GM12878 (cell line): ENCODE measurements around the gene ZSWIM6. TPM values are rescaled to one million over a fixed set of nuclear protein-coding genes. Genes with fewer than 3 reads are reported as not detected.

Experiments
- ATF2 ChIP-seq: IDR thresholded peaks from 2 replicates; pipeline ENCODE4 v1.6.1; 2012; ENCODE audit warnings: low read length, inconsistent platforms
- BMI1 ChIP-seq: fragments of 450-650 bp; IDR thresholded peaks from 2 replicates; pipeline ENCODE4 v1.6.1; 2016; ENCODE audit warnings: mild to moderate bottlenecking, moderate library complexity, borderline replicate concordance
- CBX5 ChIP-seq: sonication (generic); IDR thresholded peaks from 2 replicates; pipeline ENCODE4 v1.6.1; 2016; ENCODE audit warnings: low read depth, moderate library complexity, mild to moderate bottlenecking, inconsistent platforms
- CHD2 ChIP-seq: IDR thresholded peaks from 2 replicates; pipeline ENCODE4 v1.6.1; 2011; ENCODE audit warnings: low read depth, low read length, improper control_type of control experiment, borderline replicate concordance
- EED ChIP-seq: sonication (generic); IDR thresholded peaks from 2 replicates; pipeline ENCODE4 v1.6.1; 2016; ENCODE audit warnings: antibody characterized with exemption, low read depth
- ESRRA ChIP-seq: IDR thresholded peaks from 2 replicates; pipeline ENCODE4 v1.6.1; 2012; ENCODE audit warnings: mild to moderate bottlenecking, low read length, improper control_type of control experiment
- EZH2 ChIP-seq: IDR thresholded peaks from 2 replicates; pipeline ENCODE4 v1.6.1; 2012; ENCODE audit warnings: low read depth, mild to moderate bottlenecking, control low read depth, inconsistent platforms, low read length, borderline replicate concordance; ENCODE audit not compliant: control insufficient read depth
- FOS ChIP-seq: IDR thresholded peaks from 3 replicates; pipeline ENCODE4 v1.6.1; 2011; ENCODE audit warnings: borderline replicate concordance; ENCODE audit not compliant: insufficient read length; ENCODE audit errors: extremely low read depth
- IKZF1 ChIP-seq: fragments of 450-650 bp; conservative IDR thresholded peaks from 2 replicates; pipeline ENCODE4 v1.6.1; 2017; ENCODE audit warnings: antibody characterized with exemption, mild to moderate bottlenecking
- IRF4 ChIP-seq: IDR thresholded peaks from 2 replicates; pipeline ENCODE4 v1.6.1; 2011; ENCODE audit warnings: low read depth, low read length
- MEF2A ChIP-seq: IDR thresholded peaks from 2 replicates; pipeline ENCODE4 v1.6.1; 2011; ENCODE audit warnings: low read depth, mild to moderate bottlenecking, low read length, moderate library complexity; ENCODE audit not compliant: insufficient read depth
- MTA2 ChIP-seq: fragments of 450-650 bp; IDR thresholded peaks from 2 replicates; pipeline ENCODE4 v1.6.1; 2016; ENCODE audit warnings: low read depth, mild to moderate bottlenecking, moderate library complexity
- MTA3 ChIP-seq: IDR thresholded peaks from 2 replicates; pipeline ENCODE4 v1.6.1; 2012; ENCODE audit warnings: low read length, inconsistent platforms, borderline replicate concordance
- MXI1 ChIP-seq: fragments of 150-350 bp; IDR thresholded peaks from 2 replicates; pipeline ENCODE4 v1.6.1; 2011; ENCODE audit warnings: low read depth, mild to moderate bottlenecking, inconsistent platforms, low read length, improper control_type of control experiment
- NR2C2 ChIP-seq: IDR thresholded peaks from 2 replicates; pipeline ENCODE4 v1.6.1; 2011; ENCODE audit warnings: borderline replicate concordance, low read depth; ENCODE audit not compliant: control insufficient read depth, insufficient read length
- NR2F1 ChIP-seq: fragments of 450-650 bp; conservative IDR thresholded peaks from 2 replicates; pipeline ENCODE4 v1.6.1; 2017; ENCODE audit warnings: mild to moderate bottlenecking
- NRF1 ChIP-seq: conservative IDR thresholded peaks from 2 replicates; pipeline ENCODE4 v1.6.1; 2011; ENCODE audit warnings: mild to moderate bottlenecking, low read depth, low read length, improper control_type of control experiment
- PML ChIP-seq: IDR thresholded peaks from 2 replicates; pipeline ENCODE4 v1.6.1; 2012; ENCODE audit warnings: low read length, inconsistent platforms
- POU2F2 ChIP-seq: IDR thresholded peaks from 3 replicates; pipeline ENCODE4 v1.6.1; 2011; ENCODE audit warnings: low read depth, mild to moderate bottlenecking, low read length, borderline replicate concordance
- RCOR1 ChIP-seq: conservative IDR thresholded peaks from 2 replicates; pipeline ENCODE4 v1.6.1; 2012; ENCODE audit warnings: low read depth, low read length, improper control_type of control experiment
- SPI1 ChIP-seq: IDR thresholded peaks from 2 replicates; pipeline ENCODE4 v1.6.1; 2011; ENCODE audit warnings: low read depth, mild to moderate bottlenecking, low read length, moderate library complexity, borderline replicate concordance; ENCODE audit not compliant: insufficient read depth
- TCF12 ChIP-seq: IDR thresholded peaks from 2 replicates; pipeline ENCODE4 v1.6.1; 2011; ENCODE audit warnings: low read depth, mild to moderate bottlenecking, low read length
- YY1 ChIP-seq: IDR thresholded peaks from 2 replicates; pipeline ENCODE4 v1.6.1; 2011; ENCODE audit warnings: low read depth, mild to moderate bottlenecking, low read length
- ZNF217 ChIP-seq: fragments of 450-650 bp; IDR thresholded peaks from 2 replicates; pipeline ENCODE4 v1.6.1; 2017; ENCODE audit warnings: antibody characterized with exemption, mild to moderate bottlenecking
- ZNF274 ChIP-seq: IDR thresholded peaks from one replicate; pipeline ENCODE4 v1.8.0; 2011; ENCODE audit not compliant: insufficient read length, insufficient read depth
- polyA plus RNA-seq, 11 experiments: library from polyadenylated mRNA; depleted of rRNA in 4 of 11; unstranded in 6 of 11; stranded (reverse) in 5 of 11; fragments of >200 nt; fragmentation: Nextera tagmentation in 4 of 11; fragmentation: Illumina TruSeq in 1 of 11; extraction: Ambion mirVana in 4 of 11; extraction: Trizol in 1 of 11; gene quantifications; 1 replicate in 1 of 11; 2 replicates in 10 of 11; pipeline versions ENCODE4 v1.2.1 to v1.2.3, GENCODE V29; 2011 to 2016; ENCODE audit warnings: inconsistent platforms in 2 of 11, missing spikeins in 2 of 11, low read depth in 1 of 11
- total RNA-seq, 4 experiments: library from RNA; depleted of rRNA in 3 of 4; stranded (reverse); fragments of >200 nt in 3 of 4; fragmentation: Illumina TruSeq in 1 of 4; extraction: Trizol in 1 of 4; gene quantifications; 2 replicates each; pipeline versions ENCODE4 v1.2.1 to v1.2.3, GENCODE V29; 2013 to 2021
- TF ChIP-seq, protein P1 (sequence below): IDR thresholded peaks from 2 replicates; pipeline ENCODE4 v1.6.1; 2012; ENCODE audit warnings: improper control_type of control experiment, low read depth, low read length; ENCODE audit not compliant: insufficient replicate concordance

The ZSWIM6 gene
- total and polyA plus RNA-seq, 10 of the 15 experiments (the other 5 are each of a cell fraction or from before 2014, with no cell fraction given) = 0.53 to 6.2 (median 3.4) TPM

DNA sequence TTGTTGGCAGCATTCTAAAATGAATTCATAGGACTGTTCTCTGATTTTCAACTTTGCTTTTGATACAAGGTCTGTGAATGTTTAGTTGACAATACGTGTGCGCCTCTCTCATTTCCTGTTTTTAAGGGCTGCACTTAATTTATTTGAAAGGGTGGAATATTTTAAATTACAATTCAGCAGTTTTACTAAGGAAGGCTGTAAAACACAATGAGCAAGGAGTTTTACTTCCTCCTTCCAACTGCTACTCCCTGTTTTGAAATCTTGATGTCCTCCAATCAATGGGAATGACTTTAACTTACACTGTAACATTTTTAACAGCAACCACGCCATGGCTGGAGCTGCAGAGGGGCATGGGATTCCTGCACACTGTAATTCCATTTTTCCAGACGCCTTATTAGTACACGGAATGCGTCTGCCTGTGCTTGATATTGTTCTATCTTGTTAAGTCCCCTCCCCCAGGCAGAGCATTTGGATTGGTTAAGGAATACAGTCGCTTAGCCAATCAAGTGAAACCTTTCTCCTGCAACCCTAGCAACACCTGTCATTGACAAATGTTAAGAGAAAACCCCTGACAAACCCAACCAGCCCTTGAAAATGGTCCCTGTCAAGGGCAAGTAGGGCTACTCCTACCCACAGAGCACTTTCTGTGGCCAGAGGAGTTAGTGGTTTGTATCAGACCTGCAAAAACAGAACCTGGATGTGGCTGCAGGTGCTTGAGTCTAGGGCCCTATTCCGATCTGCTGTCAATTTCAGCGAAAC is 12.5 kb upstream of the ZSWIM6 start (continued):
- TF ChIP-seq, protein P1, sequence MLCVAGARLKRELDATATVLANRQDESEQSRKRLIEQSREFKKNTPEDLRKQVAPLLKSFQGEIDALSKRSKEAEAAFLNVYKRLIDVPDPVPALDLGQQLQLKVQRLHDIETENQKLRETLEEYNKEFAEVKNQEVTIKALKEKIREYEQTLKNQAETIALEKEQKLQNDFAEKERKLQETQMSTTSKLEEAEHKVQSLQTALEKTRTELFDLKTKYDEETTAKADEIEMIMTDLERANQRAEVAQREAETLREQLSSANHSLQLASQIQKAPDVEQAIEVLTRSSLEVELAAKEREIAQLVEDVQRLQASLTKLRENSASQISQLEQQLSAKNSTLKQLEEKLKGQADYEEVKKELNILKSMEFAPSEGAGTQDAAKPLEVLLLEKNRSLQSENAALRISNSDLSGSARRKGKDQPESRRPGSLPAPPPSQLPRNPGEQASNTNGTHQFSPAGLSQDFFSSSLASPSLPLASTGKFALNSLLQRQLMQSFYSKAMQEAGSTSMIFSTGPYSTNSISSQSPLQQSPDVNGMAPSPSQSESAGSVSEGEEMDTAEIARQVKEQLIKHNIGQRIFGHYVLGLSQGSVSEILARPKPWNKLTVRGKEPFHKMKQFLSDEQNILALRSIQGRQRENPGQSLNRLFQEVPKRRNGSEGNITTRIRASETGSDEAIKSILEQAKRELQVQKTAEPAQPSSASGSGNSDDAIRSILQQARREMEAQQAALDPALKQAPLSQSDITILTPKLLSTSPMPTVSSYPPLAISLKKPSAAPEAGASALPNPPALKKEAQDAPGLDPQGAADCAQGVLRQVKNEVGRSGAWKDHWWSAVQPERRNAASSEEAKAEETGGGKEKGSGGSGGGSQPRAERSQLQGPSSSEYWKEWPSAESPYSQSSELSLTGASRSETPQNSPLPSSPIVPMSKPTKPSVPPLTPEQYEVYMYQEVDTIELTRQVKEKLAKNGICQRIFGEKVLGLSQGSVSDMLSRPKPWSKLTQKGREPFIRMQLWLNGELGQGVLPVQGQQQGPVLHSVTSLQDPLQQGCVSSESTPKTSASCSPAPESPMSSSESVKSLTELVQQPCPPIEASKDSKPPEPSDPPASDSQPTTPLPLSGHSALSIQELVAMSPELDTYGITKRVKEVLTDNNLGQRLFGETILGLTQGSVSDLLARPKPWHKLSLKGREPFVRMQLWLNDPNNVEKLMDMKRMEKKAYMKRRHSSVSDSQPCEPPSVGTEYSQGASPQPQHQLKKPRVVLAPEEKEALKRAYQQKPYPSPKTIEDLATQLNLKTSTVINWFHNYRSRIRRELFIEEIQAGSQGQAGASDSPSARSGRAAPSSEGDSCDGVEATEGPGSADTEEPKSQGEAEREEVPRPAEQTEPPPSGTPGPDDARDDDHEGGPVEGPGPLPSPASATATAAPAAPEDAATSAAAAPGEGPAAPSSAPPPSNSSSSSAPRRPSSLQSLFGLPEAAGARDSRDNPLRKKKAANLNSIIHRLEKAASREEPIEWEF = no peak
- peak; percentile 84; the same call in 1 of the 2 replicates for TF ChIP-seq ATF2
- no peak for TF ChIP-seq NRF1
- TF ChIP-seq ESRRA = 0 out of 2 replicates have a peak, but pooled peaks have one; percentile 15
- TF ChIP-seq BMI1 = peak; percentile 75
- TF ChIP-seq SPI1 = peak; percentile 69
- TF ChIP-seq MEF2A = peak; percentile 86; the same call in 1 of the 2 replicates
- TF ChIP-seq NR2F1 = peak; percentile 78
- peak; percentile 87 for TF ChIP-seq IRF4
- peak; percentile 75 for TF ChIP-seq PML
- peak; percentile 74 for TF ChIP-seq IKZF1
- no peak for TF ChIP-seq ZNF274
- no peak for TF ChIP-seq RCOR1
- TF ChIP-seq MTA3 = peak; percentile 91; the same call in 1 of the 2 replicates
- TF ChIP-seq TCF12 = peak; percentile 97
- no peak for TF ChIP-seq NR2C2
- peak; percentile 85 for TF ChIP-seq MTA2
- TF ChIP-seq EED = peak; percentile 93
- TF ChIP-seq YY1 = peak; percentile 44; the same call in 1 of the 2 replicates
- peak; percentile 69; the same call in 1 of the 2 replicates for TF ChIP-seq CHD2
- peak; percentile 48 for TF ChIP-seq FOS
- no peak for TF ChIP-seq MXI1
- TF ChIP-seq ZNF217 = peak; percentile 41; the same call in 1 of the 2 replicates
- TF ChIP-seq POU2F2 = 0 out of 3 replicates have a peak, but pooled peaks have one; percentile 28
- peak; percentile 77; the same call in 1 of the 2 replicates for TF ChIP-seq CBX5
- TF ChIP-seq EZH2 = no peak
